ENCODE results near the gene SCAMP1. TPM values are rescaled to one million over a fixed set of nuclear protein-coding genes. Genes with fewer than 3 reads are reported as not detected.

SCAMP1 gene
- total RNA-seq, 2 experiments from 2014 or later = 13.6 to 14.8 TPM

GRCh38 chr5:78416677-78417425 is 56.4 kb downstream of the SCAMP1 start:
- CTCF ChIA-PET = interaction anchor here (0.7 kb wide), 1 partner anchor 39 kb away, joined by 3 read pairs; no protein-coding TSS in a partner anchor
- no peak for TF ChIP-seq CTCF (IDR thresholded peaks at IDR 0.05)
- peaks cover 15% of the 10 kb centered on the region for H3K36me3 Mint-ChIP-seq (ENCODE audit: low read depth)

GRCh38 chr5:78419396-78419795 is 59.0 kb downstream of the SCAMP1 start:
- no peak for TF ChIP-seq CTCF (IDR thresholded peaks at IDR 0.05)
- ATAC-seq = no peak
- Mint-ChIP-seq H3K9me3 (no peaks in the 10 kb centered on the region), H3K4me3 (no peak overlapping the region), H3K36me3 (ENCODE audit: low read depth) (peaks cover 24% of the 10 kb centered on the region), H3K4me1 (ENCODE audit: low read depth) (peaks cover 6% of the 10 kb centered on the region), H3K27me3 (no peaks in the 10 kb centered on the region), H3K27ac (no peak overlapping the region)
- no peak for DNase-seq
- ChIA-PET CTCF (interaction anchor here (0.9 kb wide), 1 partner anchor 124 kb away, joined by 3 read pairs; no protein-coding TSS in a partner anchor), POLR2A (no interaction called here)
- intact Hi-C loops (cut with micrococcal nuclease) = no loop called here

More at GRCh38 chr5:78416677-78417425, 56.4 kb downstream of the SCAMP1 start:
- intact Hi-C loops (cut with micrococcal nuclease) = no loop called here
- Mint-ChIP-seq H3K4me1 (ENCODE audit: low read depth) (peaks cover 19% of the 10 kb centered on the region), H3K27me3 (no peaks in the 10 kb centered on the region), H3K27ac (no peak overlapping the region), H3K4me3 (no peak overlapping the region), H3K9me3 (no peaks in the 10 kb centered on the region)
- DNase-seq (no peak), ATAC-seq (no peak)
- POLR2A ChIA-PET = no interaction called here

GRCh38 chr5:78420548-78420947 is 60.1 kb downstream of the SCAMP1 start:
- Mint-ChIP-seq H3K9me3 (no peaks in the 10 kb centered on the region), H3K36me3 (ENCODE audit: low read depth) (peaks cover 25% of the 10 kb centered on the region), H3K27ac (no peak overlapping the region), H3K27me3 (no peaks in the 10 kb centered on the region), H3K4me1 (ENCODE audit: low read depth) (peaks cover 6% of the 10 kb centered on the region), H3K4me3 (no peak overlapping the region)
- ChIA-PET POLR2A (no interaction called here), CTCF (no interaction called here)
- TF ChIP-seq CTCF (IDR thresholded peaks at IDR 0.05) = no peak
- ATAC-seq (no peak), DNase-seq (no peak)
- intact Hi-C loops (cut with micrococcal nuclease) = no loop called here

- POLR2A ChIA-PET = no interaction called here
- H3K4me3 Mint-ChIP-seq = no peak overlapping the region
- H3K4me1 Mint-ChIP-seq (ENCODE audit: low read depth) = no peaks in the 10 kb centered on the region
Observed at GRCh38 chr5:78424665-78425064, 64.2 kb downstream of the SCAMP1 start.

More at GRCh38 chr5:78424665-78425064, 64.2 kb downstream of the SCAMP1 start:
- H3K27me3 Mint-ChIP-seq = no peaks in the 10 kb centered on the region
- intact Hi-C loops (cut with micrococcal nuclease) = no loop called here
- no peak for TF ChIP-seq CTCF (IDR thresholded peaks at IDR 0.05)
- CTCF ChIA-PET = no interaction called here
- DNase-seq (no peak), ATAC-seq (no peak)
- peaks cover 8% of the 10 kb centered on the region for H3K9me3 Mint-ChIP-seq
- H3K27ac Mint-ChIP-seq = no peak overlapping the region
- H3K36me3 Mint-ChIP-seq (ENCODE audit: low read depth) = peaks cover 35% of the 10 kb centered on the region

Data from activated CD8-positive, alpha-beta T cell treated with anti-CD3 and anti-CD28 coated beads for 36 hours (primary cell).